ENCODE results near the gene RAB11FIP3.

RAB11FIP3 gene

DNA sequence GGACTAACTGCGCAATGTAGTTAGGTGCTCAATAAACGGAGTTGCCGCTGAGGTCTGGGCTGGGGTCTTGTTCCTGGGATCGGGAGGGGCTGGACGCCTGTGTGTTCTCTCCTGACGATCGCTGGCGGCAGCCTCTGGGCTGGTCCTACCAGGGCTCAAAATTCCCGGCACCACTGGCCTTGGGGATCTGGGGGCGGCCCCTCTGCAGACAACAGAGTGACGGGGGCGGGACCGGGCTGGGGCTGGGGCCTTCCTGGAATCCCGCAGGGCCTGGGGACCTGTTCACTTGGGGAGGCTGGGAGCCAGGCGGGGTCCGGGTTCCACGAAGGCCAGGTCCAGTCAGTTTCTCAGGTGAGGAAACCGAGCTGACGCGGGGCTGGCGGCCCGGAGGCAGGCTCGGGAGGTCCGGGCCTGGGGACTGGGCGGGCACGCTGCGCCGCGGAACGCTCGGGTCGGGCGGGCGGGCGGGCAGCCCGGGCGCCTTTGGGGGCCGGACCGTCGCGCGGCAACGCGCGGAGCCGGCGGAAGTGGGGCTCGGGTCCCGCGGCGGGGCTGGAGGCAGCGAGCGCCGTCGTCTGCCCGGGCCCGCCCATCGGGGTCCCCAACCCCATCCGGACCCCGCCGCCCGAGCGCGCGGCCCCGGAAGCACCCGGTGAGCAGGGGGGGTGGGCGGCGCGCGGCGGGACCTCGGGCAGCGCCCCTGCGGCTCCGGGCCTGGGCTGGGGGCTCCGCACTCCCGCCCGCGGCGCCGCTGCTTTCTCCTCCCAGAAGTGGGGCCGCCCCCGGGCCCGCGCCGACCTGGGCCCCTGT lies 144.2 kb downstream of the RAB11FIP3 start, which contains the start of gene PIGQ:
Gene PIGQ, plus strand, starts transcription at position 524 of the 810 bp plus-strand sequence. CDS start 4,107 bp downstream, outside the sequence.
- DNase-seq: peak; percentile 63
